Cerebellar cortex (tissue), 1 donor: ENCODE results near the gene RFTN1.

Experiments
- DNase-seq: peaks from one replicate; pipeline ENCODE4 v3.0.0-alpha.2; 2015; ENCODE audit warnings: low spot score

RFTN1 gene

DNA sequence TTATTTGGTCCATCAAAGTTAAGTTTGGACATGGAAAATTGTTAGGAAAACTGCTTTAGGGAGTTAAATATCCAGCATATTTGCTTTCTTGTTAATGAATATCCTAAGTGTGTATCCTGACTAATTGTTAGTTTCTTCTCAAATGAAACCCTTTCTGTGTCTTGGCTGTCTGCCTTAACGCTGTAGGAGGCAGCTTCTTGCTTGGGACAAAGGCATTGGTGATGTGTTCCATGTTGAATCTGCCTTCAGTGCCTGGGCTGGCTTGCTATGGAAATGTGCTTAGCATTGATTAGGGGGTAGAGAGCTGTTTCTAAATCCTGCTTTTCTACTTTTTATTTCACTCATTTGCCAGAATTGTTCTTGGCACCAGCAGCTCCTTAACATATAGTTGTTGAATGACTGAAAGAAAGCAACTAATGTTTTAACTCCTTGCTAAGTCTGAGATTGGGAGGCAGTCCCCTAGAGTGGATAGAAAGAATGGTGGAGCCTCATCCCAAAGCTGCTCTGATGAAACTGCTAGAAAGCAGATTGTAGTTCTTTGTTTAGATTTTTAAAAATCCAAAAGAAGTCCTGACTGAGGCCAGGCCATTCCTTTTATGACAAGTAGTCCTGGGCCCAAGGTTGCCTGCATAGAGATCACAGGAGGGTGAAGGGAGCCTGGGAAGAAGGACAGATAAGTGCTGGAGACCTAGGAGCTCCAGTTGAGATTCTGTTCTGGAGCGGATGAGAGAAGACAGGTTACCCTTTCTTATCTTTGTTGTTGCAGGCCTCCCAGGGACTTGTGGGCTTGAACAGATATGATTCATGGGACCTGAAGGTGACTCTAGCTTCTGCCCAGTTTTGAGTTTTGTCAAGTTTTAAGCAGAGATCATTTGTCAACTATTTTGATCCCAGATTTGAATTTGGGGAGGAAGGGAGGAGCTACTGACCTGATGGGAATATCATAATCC is 209.2 kb downstream of the RFTN1 start:
- no peak for DNase-seq

DNA sequence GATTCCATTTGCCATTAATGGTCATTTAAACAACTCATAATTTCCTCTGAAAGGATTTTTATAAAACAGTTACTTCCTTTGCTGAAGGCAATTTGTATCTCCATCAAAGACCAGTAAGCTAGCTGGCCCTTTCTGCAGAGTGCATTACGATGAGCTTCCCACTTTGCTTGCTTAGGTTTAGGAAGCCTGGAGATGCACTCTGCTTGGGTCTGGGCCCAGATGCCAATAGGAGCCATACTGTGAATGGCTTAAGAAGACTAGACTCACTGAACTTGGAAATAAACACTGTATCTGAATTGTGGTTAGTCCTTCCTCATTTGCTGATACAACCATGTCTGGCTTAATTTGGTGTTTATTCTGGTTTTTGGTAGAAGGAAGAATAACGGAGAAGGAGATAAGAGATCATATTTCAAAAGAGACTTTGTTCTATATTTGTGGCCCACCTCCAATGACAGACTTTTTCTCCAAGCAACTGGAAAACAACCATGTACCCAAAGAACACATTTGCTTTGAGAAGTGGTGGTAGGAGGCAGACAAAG is 210.4 kb downstream of the RFTN1 start:
- DNase-seq: no peak

DNA sequence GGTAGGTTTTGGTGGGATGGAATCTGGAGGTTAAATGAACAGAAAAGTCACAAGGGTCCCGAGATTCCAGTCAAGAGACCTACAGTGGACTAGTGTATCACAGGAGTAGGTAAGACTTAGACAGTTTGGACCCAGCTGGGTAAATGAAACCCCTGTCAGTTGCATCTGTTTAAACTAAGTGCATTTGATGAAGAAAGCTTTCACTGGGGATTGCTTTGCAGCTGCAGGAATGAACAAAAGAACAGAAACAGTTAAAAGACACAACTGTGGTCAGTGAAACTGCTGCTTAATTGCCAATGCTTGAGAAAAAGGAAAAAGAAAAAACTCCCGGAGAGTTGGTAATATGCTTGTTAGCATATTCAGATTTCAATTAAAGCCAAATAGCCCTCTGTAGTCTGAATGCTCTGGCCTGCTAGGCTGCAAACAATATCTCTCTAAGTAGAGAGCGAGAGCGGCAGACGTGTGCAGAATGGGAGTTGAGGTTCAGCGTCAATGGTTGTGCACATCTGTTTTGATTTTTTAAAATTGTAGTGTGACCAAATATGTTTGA is 211.3 kb downstream of the RFTN1 start:
- no peak for DNase-seq

DNA sequence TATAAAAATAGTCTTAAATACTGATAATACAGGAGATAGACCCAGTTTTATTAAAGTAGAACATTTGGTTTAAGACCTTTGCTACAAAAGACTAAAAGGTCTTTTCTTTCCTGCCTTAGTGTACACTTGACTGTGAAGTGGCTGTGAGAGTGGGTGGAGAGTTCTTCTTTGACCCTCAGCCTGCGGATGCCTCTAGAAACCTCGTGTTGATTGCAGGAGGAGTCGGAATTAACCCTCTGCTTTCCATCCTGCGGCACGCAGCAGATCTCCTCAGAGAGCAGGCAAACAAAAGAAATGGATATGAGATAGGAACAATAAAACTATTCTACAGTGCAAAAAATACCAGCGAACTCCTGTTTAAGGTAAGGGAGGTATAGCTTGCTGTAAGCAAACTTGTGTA is 212.0 kb downstream of the RFTN1 start:
- DNase-seq: no peak

DNA sequence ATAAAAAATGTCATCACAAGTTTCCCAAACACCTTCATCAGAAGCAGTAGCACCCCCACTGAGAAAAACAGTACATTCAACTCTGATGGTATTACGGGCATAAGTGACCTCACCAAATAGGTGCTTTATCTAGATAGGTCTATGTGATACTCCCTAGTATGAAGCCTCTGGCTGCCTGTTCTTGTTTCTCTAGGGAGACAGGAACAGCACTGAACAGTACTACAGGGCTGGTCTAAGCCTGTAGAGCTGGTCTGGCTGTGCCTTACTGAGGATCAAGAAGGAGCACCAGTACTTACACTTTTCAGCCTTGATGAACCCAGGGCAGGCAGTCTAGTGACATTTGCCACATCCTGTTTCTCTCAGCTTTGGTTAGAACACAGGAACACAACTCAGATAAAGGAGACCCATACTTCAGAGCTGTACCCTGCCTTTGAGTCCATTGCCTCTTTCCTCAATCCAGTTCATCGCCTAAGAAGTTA is 212.6 kb downstream of the RFTN1 start:
- no peak for DNase-seq

DNA sequence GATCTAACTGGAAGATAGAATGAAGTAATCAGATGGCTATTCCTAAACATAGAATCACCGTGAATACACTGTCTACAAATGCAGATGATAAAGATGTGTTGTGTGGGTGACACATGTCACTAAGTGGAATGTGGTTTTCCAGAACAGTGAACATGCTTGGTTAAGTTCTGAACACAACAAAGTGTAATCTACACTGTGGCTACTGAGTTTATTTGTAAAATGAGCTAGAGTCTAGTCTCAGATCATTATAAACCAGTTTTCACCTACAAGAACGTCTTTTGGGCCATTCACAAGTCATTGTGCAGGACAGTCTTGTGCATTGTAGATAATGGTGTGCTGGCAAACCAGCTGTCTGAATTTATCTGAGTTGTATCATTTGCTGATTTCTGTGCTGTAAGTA is 213.2 kb downstream of the RFTN1 start:
- DNase-seq: no peak

DNA sequence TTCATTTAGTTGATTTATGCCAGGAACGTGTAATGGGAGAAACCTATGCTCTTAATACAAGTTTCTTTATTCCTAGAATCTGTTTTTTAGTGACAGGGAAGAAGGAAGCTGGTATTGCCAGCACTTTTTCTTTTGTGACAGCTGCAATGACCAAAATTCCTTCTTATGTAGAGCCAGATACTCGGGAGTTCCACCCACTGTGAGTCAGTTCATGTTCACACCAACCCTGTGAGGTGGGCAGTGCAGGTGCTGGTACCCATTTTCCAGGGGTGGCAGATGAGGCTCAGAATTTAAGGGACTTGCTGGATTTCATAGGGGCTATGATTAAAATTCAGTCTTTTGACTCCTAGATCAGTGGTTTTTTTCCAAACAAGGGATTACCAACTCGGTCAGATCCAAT is 213.8 kb downstream of the RFTN1 start:
- DNase-seq: no peak

DNA sequence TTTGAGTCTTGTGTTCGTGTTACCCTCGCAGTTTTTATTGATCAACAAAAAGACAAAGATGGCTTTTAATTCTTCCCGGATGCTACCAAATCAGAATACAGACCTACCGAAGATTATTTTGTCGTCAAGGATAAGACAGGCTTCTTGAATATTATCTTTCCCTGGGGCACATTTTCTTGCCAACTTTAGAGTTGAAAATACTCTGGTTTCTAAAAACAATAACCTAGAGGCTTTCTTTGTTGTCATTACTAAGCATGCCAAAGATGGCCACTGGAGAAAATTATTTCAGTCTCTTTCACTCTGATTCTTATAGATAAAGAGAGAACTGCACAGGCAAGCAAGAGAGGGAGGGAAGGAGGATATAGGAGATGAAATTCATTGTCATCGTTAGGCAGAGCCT is 214.6 kb downstream of the RFTN1 start:
- no peak for DNase-seq

DNA sequence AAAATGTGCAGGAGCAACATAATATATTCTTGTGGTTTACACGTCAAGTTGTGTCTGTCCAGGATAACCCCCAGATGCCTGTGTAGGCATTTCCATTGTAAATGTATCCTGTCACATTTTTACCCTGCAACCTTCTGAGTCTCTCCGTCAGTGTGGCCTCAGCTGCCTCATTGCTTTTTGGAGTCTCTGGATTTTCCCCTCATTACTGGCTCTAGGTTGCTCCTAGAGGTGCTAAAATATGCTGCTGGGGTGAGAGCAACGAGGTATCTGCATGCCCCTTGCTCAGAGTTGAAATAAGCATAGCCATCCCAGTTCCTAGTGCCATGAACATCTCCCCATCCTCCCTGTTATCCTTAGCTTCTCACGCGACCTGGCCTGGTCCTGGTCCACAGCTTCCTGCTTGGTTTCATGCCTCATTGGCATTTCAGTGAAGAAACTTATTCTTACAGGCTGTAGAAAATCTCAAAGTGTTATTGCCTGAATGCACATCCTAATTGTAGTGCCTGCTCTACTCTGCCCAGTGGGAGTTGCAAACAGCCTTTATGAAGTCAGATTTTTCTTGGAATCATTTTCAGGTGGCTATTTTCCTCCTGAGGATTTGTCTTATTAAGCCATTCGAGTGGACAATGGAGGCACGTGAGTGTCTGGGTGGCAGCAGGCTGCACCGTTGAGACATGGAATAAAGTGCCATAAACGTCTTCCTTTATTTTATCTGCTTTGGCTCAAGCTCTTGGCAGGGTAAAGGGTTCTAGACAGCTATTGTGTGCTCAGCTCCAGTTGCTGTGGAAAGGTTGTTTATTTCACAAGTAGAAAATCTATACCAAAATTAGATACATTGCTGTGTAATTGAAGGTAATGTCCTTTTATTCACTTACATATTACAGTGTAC is 215.3 kb downstream of the RFTN1 start:
- peak; percentile 17 for DNase-seq

DNA sequence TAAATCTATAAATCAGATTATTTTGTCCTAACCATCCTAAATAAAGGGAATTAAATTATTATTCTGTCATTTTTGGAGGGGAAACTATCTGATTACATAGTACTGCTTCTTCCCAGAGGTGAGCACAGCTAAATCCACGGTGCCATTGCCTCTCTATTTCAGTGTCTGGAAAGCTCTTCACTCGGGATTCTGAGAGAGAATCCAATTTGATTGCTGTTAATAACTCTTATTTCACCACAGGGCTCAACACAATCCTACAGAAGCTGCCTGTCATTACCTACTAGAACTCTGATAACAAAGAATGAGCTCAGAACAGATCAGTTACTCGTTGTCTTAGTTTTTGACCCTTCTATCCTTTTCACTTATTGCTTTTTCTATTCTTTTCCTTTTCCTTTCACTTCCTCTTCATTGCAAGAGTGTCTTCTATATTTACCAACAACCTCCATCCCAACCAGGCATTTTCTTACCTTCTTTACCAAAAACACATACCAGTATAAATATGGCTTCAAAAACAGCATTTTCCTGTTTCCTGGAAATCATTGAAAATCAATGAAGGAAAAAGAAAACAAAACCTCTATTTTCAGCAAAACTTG is 218.1 kb downstream of the RFTN1 start:
- DNase-seq: no peak

DNA sequence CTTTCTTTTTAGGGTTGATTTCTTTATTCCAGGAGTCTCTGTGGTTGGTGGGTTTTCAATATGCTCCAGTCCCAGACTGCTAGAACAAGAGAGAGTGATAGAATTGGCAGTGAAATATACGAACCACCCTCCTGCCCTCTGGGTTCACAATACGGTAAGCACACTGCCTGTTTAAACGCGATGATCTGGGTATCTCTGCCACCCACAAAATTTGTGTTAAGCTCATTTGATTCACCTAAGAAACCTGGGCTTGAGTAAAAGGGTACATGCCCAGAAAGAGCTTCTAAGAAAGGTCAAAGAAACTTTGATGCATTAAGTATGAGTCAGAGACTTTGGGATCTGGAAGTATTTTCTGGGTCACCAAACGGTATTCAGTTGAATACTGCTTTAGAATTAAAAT is 218.7 kb downstream of the RFTN1 start:
- DNase-seq: no peak

DNA sequence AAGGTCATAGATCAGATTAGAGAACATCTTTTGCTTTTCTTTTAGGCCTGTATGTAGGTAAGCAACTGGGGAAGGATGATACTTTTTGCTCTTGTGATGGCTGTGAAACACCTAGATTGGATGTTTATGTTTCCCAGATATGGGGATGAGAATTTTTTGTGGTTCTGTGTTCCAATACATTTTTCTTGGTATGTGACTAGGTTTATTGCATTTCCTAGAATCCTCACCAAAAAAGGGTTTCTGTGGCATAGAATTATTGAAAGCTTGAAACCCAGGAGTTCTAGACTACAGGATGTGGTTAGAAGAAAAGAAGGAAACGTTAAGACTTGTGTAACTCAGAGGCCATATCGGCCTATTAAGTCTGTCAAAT is 222.7 kb downstream of the RFTN1 start:
- DNase-seq: no peak

DNA sequence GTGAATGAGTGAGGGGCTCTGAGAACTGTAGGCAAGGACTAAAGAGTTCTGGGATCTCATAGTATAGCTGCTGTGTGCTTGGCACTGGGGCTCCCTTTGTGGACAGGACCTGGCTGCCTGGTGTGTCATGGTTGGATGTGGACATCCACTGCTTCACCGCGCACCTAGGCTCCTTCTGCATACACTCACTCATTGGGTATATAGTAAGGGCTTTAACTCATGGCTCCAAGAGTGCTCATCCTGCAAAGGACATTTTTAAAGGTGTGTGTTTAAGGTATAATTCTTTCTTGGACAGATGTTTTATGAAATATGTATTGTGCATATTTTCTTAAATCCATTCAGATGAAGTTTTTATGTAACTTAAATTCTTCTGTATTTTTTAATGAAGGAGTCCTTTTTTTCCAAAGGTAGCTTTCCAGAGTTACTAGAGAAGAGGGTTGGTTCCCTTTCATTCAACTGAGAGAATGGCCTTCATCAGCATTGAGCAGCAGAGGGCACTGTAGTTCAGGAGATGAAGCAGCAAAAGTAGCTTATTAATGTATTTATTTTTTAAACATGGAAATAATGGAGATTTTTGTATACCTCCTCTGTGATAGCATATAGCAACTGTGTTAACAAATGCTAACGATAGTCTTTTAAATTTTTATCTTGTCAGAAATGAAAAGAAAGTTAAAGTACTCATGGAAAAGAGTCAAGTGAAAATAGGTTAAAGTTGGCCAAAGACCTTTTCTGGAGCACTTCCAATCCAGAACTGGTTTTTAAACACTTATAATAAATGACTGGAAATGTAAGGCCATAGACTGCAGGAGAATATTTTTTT is 223.3 kb downstream of the RFTN1 start:
- DNase-seq: peak; percentile 69

DNA sequence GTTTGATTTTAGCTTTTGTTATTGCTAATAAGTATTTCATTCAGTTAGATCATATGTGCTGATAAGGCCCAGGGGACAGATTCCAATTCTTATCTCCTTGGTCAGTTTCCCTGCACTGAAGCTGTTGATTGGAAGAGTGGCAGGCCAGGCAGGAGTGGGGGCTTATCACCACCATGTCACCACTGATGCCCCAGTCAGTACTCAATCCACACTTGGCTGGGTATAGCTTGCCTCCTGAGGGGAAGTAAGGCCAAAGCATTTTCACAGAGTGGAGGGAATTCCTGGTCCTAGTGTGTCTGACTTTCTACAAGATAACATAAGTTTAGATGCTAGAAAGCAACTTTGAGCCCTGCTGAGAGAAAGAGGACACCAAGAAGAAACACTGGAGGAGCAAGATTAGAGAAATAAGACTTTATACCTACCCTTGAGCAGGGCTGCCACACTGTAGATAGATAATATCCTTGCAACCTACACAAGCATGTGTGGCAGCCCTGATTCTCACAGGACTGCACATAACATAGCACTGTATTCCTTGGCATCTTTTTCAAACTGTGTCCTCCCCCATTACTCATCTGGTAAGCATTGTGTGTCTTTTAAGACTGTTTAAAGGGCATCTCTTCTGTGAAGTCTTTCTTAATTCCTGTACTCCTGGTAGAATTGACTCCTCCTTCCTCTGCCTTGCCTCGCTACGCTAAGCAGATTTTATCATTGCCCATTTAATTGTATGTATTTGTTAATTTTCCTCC is 224.2 kb downstream of the RFTN1 start:
- no peak for DNase-seq

DNA sequence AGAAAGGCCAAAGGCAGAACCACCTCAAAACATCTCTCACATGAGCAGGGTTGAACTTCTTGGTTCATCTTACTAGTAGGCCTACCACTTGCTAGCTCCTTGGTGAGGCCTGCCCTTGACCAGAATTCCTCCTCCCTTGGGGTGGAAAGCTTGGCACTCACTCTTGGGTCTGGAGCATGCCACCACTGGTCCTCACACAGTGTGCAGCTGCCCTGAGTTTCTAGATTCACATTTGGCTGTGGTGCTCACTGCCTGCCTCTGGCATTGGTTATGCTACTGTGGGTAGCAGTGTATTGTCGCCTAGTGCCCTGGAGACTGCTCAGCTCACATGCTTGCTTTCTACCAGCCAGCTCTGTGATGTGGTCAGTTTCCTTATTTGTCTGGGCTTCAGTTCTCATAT is 224.8 kb downstream of the RFTN1 start:
- no peak for DNase-seq

DNA sequence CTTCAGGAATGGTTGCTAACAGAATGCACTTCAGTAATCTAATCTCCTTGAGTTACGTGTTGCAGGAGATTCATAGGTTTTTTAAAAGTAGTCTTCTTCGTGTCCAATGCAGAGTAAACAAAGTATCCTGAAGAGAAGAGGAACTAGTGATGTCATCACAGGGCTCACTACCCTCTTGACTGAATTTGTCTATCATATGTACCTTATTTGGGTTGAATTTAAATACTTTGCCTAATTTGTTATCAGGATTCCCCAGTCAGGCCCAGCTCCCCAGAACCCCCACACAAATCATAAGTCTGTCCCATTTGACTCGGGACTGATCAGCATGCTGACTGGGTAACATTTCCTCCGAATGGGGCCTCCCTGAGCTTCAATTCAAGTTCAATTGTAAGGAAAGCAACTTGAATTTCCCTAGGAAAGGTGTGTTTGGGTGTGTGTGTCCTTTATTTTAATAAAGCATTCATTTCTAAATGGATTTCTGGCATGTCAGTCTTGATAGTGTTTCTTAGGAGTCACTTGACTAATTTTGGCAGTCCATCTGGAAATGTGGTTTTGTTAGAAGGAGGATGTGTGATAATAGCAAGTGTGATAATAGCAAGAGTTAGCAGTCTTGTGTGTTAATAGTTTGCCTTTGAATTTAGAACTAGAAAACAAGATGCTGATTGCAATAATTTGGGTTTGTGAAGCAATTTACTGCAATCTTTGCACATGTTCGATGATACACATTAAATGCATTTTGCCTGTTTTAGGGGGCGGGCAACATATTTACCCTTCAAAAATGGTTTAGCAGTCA is 226.6 kb downstream of the RFTN1 start:
- DNase-seq: no peak

DNA sequence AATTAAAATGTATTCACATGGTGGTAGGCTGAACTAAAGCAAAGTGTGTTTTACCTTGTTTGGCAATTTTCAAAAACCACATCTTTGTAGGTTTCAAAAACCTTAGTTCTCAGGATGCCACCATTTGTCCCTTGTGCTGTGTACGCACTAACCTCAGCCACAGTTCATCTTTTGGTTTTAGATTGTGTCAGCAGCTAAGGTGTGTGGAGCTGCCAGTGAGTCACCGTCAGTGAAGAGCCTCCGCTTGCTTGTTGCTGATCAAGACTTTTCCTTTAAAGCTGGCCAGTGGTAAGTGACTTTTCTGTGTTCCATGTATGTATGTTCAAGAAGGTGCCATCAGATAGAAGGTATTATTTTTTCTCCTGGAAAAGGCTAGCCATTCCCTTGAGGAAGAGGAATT is 227.3 kb downstream of the RFTN1 start:
- DNase-seq: no peak

DNA sequence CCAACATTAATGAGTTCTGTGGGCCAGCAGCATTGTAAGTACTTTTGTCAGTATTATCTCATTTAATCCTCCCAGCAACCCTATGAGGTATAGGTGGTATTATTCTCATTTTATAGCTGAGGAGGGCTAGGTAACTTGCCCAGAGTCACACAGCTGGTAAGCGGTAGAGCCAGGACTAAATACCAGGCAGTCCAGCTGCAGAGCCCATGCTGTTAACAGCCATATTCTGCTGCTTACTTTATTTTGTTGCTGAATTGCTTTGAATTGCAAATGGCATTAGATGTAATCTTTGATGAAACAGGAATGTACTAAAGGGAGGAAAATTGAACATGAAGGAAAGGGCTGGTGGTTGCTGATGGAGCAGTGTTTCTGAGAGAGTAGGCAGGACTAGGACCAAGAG is 228.9 kb downstream of the RFTN1 start:
- DNase-seq: no peak

DNA sequence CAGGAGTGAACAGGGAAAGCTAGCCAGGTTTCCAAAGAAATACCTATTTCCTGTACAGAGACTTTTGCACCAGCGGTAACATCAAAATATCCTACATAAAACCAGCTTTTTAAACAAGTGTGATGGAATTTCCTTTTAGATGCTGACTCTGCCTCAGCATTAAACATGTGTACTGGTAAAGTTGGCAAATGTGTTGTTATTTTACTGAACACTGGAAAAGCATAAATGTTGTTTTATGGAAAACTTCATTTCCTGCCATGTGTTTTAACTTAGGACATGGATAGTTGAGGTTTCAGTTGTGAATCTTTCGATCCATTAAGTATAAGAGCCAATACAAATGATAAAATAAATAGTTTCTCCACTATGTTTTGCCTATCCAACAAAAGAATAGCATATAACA is 232.8 kb downstream of the RFTN1 start:
- no peak for DNase-seq
